Measurements from ENCODE around the gene FOXP1. TPM values are rescaled to one million over a fixed set of nuclear protein-coding genes. Genes with fewer than 3 reads are reported as not detected.

Gene FOXP1
- polyA plus RNA-seq, 1 donor from 2014 or later: 5.6 TPM

GRCh38 chr3:71241246-71241901 lies 342.2 kb downstream of the FOXP1 start:
- Histone ChIP-seq H3K9ac (ENCODE audit: low read length) (no peak overlapping the region), H3K27me3 (ENCODE audit: insufficient read depth, low read depth, low read length) (no peaks in the 10 kb centered on the region), H3K27ac (ENCODE audit: low read length) (peak overlapping the region; percentile 2), H3K36me3 (ENCODE audit: insufficient read depth, low read length) (no peaks in the 10 kb centered on the region), H3K4me3 (ENCODE audit: low read length) (peak overlapping the region; percentile 54), H2AFZ (ENCODE audit: low read depth, low read length) (no peak overlapping the region), H3K79me2 (replicated peaks; ENCODE audit: insufficient read depth, low read length) (no peaks in the 10 kb centered on the region), H3K9me2 (ENCODE audit: insufficient read depth, low read length) (no peaks in the 10 kb centered on the region), H4K20me1 (ENCODE audit: insufficient read depth) (no peaks in the 10 kb centered on the region), H3F3A (ENCODE audit: insufficient read depth, low read length, poor library complexity, severe bottlenecking) (peaks cover 3% of the 10 kb centered on the region), H3K4me2 (ENCODE audit: low read length) (peak overlapping the region; percentile 35), H3K9me3 (ENCODE audit: low read length) (no peaks in the 10 kb centered on the region)
- TF ChIP-seq REST (IDR thresholded peaks at IDR 0.05; ENCODE audit: borderline replicate concordance): no peak
- TF ChIP-seq RAD21 (conservative IDR thresholded peaks at IDR 0.05): no peak
- no peak for TF ChIP-seq MXI1 (conservative IDR thresholded peaks at IDR 0.05; ENCODE audit: poor library complexity, severe bottlenecking)

- Histone ChIP-seq H3K4me3 (ENCODE audit: low read length) (no peak overlapping the region), H3K9ac (ENCODE audit: low read length) (no peak overlapping the region), H3K9me3 (ENCODE audit: low read length) (no peaks in the 10 kb centered on the region), H3K27me3 (ENCODE audit: insufficient read depth, low read depth, low read length) (no peaks in the 10 kb centered on the region), H3K36me3 (ENCODE audit: insufficient read depth, low read length) (no peaks in the 10 kb centered on the region), H3K27ac (ENCODE audit: low read length) (no peak overlapping the region), H4K20me1 (ENCODE audit: insufficient read depth) (no peaks in the 10 kb centered on the region), H3K79me2 (replicated peaks; ENCODE audit: insufficient read depth, low read length) (no peaks in the 10 kb centered on the region), H3K4me2 (ENCODE audit: low read length) (no peak overlapping the region), H3F3A (ENCODE audit: insufficient read depth, low read length, poor library complexity, severe bottlenecking) (peaks cover 3% of the 10 kb centered on the region), H3K9me2 (ENCODE audit: insufficient read depth, low read length) (no peaks in the 10 kb centered on the region), H2AFZ (ENCODE audit: low read depth, low read length) (no peak overlapping the region)
- TF ChIP-seq SMC3 (conservative IDR thresholded peaks at IDR 0.05; ENCODE audit: poor library complexity): no peak
- no peak for TF ChIP-seq EP300 (conservative IDR thresholded peaks at IDR 0.05; ENCODE audit: poor library complexity, severe bottlenecking)
- TF ChIP-seq EZH2 (IDR thresholded peaks at IDR 0.05; ENCODE audit: borderline replicate concordance, insufficient read depth, low read length, poor library complexity, severe bottlenecking): no peak
- no peak for TF ChIP-seq CTCF (IDR thresholded peaks at IDR 0.05; ENCODE audit: poor library complexity, severe bottlenecking)
- TF ChIP-seq MXI1 (conservative IDR thresholded peaks at IDR 0.05; ENCODE audit: poor library complexity, severe bottlenecking): no peak
- no peak for TF ChIP-seq RAD21 (conservative IDR thresholded peaks at IDR 0.05)
- no peak for TF ChIP-seq POLR2AphosphoS5 (IDR thresholded peaks at IDR 0.05)
Observed at GRCh38 chr3:71240034-71240433, 343.5 kb downstream of the FOXP1 start.
